ENCODE results near the gene TNPO3. TPM values are rescaled to one million over a fixed set of nuclear protein-coding genes. Genes with fewer than 3 reads are reported as not detected.

Gene TNPO3
- total RNA-seq, 1 experiment from 2014 or later, result 58.5 TPM

GRCh38 chr7:128954150-128954549, 100.8 kb downstream of the TNPO3 start:
- H3K9me2 ChIP-seq (ENCODE audit: insufficient read depth), result no peaks in the 10 kb centered on the region
- TF ChIP-seq ELF1 (IDR thresholded peaks at IDR 0.05; ENCODE audit: borderline replicate concordance, low read depth) (no peak), POLR2AphosphoS5 (IDR thresholded peaks at IDR 0.05; ENCODE audit: low read depth, low read length) (no peak), ATF3 (IDR thresholded peaks at IDR 0.05) (no peak), EZH2 (IDR thresholded peaks at IDR 0.05) (no peak), YY1 (IDR thresholded peaks at IDR 0.05; ENCODE audit: extremely low read depth, insufficient replicate concordance, low read depth, low read length) (no peak), EZH2phosphoT487 (IDR thresholded peaks at IDR 0.05; ENCODE audit: borderline replicate concordance) (no peak), ZFX (IDR thresholded peaks at IDR 0.05) (no peak), JUND (IDR thresholded peaks at IDR 0.05) (no peak), ZNF274 (IDR thresholded peaks at IDR 0.05; ENCODE audit: low read depth, low read length) (no peak), MAX (IDR thresholded peaks at IDR 0.05) (no peak), EGR1 (IDR thresholded peaks at IDR 0.05; ENCODE audit: low read depth) (no peak), CBX3 (IDR thresholded peaks at IDR 0.05; ENCODE audit: low read depth) (no peak), ZBTB33 (IDR thresholded peaks at IDR 0.05; ENCODE audit: extremely low read depth, insufficient replicate concordance, low read length) (no peak), CTCF (IDR thresholded peaks at IDR 0.05 in 2 of 3, conservative IDR thresholded peaks at IDR 0.05 in 1 of 3; ENCODE audit: borderline replicate concordance in 1 of 3, insufficient read depth in 1 of 3, low read depth in 2 of 3, low read length in 2 of 3) (no peak), SRF (IDR thresholded peaks at IDR 0.05; ENCODE audit: low read depth) (no peak)
- peaks cover 28 to 48% of the 10 kb centered on the region in 2 experiments; a peak in 3 of 4 replicates for H3K36me3 ChIP-seq (ENCODE audit: control insufficient read depth in 1 of 2, insufficient read depth in 2 of 2, low read length in 2 of 2)
- ATAC-seq, result no peak
- no peaks in the 10 kb centered on the region for H3K27me3 ChIP-seq (ENCODE audit: insufficient read depth, low read length)
- CTCF ChIA-PET, result no interaction called here
- intact Hi-C loops (cut with micrococcal nuclease), result no loop called here
- BruUV-seq (replicated peaks), result no TSS peak
- RAD21 ChIA-PET (ENCODE audit: low non-redundant PET in 1 of 2, low total read pairs in 2 of 2, uncharacterized antibody in 2 of 2, unreplicated experiment in 2 of 2), result no interaction called here
- no peak for DNase-seq (ENCODE audit: low read depth, low spot score)
- no peak overlapping the region for H2AFZ ChIP-seq (ENCODE audit: low read depth, low read length, poor library complexity, severe bottlenecking)
- H3K4me1 ChIP-seq (ENCODE audit: control insufficient read depth in 1 of 2, insufficient read depth in 2 of 2, low read length in 2 of 2), result no peaks in the 10 kb centered on the region
- POLR2A ChIA-PET, result no interaction called here
- no peak overlapping the region for H3K4me3 ChIP-seq (replicated peaks in 1 of 2; ENCODE audit: low read depth in 1 of 2, low read length in 2 of 2)
- no peak overlapping the region for H3K4me2 ChIP-seq (ENCODE audit: low read length)
- H3K9me3 ChIP-seq (ENCODE audit: control insufficient read depth in 1 of 2, insufficient read depth in 1 of 2, low read depth in 1 of 2, low read length in 2 of 2), result no peaks in the 10 kb centered on the region
- H4K20me1 ChIP-seq (ENCODE audit: insufficient read depth), result no peaks in the 10 kb centered on the region
- no peak overlapping the region for H3K9ac ChIP-seq (ENCODE audit: low read length)
- H3K79me2 ChIP-seq (ENCODE audit: insufficient read depth, low read length), result no peaks in the 10 kb centered on the region
- H3K27ac ChIP-seq (ENCODE audit: low read depth, low read length), result no peak overlapping the region
